ENCODE data around the gene RING1. TPM values are rescaled to one million over a fixed set of nuclear protein-coding genes. Genes with fewer than 3 reads are reported as not detected.

RING1 gene
- total RNA-seq, 1 experiment from 2014 or later = 45.9 TPM

DNA sequence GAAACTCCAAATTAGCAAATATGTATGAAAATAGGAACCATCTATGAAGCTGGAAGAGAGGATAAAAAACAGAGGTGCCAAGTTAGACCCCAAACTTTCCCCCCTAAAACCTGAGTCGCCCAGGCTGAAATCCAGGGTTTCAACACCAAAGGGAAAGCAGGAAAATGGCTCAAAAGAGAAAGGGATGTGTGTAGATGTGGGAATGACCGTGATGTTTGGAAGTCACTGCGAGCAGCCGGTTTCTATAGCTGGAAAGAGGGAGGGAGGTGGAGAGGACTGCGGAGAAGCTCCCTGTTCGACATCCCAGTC is 4.5 kb downstream of the RING1 start:
- H3K79me2 ChIP-seq (ENCODE audit: insufficient read depth, low read length) = peaks cover 15% of the 10 kb centered on the region
- TF ChIP-seq YY1 (IDR thresholded peaks at IDR 0.05; ENCODE audit: extremely low read depth, insufficient replicate concordance, low read depth, low read length) = no peak
- TF ChIP-seq TCF7L2 (IDR thresholded peaks at IDR 0.05; ENCODE audit: borderline replicate concordance, extremely low read depth, insufficient read depth, insufficient read length) = no peak
- no peak for TF ChIP-seq ZNF274 (IDR thresholded peaks at IDR 0.05; ENCODE audit: low read depth, low read length)
- no peak for TF ChIP-seq CEBPB (IDR thresholded peaks at IDR 0.05; ENCODE audit: low read depth)
- TF ChIP-seq, protein P1, sequence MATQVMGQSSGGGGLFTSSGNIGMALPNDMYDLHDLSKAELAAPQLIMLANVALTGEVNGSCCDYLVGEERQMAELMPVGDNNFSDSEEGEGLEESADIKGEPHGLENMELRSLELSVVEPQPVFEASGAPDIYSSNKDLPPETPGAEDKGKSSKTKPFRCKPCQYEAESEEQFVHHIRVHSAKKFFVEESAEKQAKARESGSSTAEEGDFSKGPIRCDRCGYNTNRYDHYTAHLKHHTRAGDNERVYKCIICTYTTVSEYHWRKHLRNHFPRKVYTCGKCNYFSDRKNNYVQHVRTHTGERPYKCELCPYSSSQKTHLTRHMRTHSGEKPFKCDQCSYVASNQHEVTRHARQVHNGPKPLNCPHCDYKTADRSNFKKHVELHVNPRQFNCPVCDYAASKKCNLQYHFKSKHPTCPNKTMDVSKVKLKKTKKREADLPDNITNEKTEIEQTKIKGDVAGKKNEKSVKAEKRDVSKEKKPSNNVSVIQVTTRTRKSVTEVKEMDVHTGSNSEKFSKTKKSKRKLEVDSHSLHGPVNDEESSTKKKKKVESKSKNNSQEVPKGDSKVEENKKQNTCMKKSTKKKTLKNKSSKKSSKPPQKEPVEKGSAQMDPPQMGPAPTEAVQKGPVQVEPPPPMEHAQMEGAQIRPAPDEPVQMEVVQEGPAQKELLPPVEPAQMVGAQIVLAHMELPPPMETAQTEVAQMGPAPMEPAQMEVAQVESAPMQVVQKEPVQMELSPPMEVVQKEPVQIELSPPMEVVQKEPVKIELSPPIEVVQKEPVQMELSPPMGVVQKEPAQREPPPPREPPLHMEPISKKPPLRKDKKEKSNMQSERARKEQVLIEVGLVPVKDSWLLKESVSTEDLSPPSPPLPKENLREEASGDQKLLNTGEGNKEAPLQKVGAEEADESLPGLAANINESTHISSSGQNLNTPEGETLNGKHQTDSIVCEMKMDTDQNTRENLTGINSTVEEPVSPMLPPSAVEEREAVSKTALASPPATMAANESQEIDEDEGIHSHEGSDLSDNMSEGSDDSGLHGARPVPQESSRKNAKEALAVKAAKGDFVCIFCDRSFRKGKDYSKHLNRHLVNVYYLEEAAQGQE (IDR thresholded peaks at IDR 0.05; ENCODE audit: low read depth) = no peak
- TF ChIP-seq, protein P2, sequence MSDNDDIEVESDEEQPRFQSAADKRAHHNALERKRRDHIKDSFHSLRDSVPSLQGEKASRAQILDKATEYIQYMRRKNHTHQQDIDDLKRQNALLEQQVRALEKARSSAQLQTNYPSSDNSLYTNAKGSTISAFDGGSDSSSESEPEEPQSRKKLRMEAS (IDR thresholded peaks at IDR 0.05) = no peak
- TF ChIP-seq RAD21 (IDR thresholded peaks at IDR 0.05; ENCODE audit: low read depth) = no peak
- TF ChIP-seq SIN3A (IDR thresholded peaks at IDR 0.05; ENCODE audit: low read depth) = no peak
- no peak for TF ChIP-seq FOSL1 (IDR thresholded peaks at IDR 0.05; ENCODE audit: low read depth)
- no peak for TF ChIP-seq CBX3 (IDR thresholded peaks at IDR 0.05; ENCODE audit: low read depth)
- TF ChIP-seq EZH2phosphoT487 (IDR thresholded peaks at IDR 0.05; ENCODE audit: borderline replicate concordance) = no peak
- no peak for TF ChIP-seq SRF (IDR thresholded peaks at IDR 0.05; ENCODE audit: low read depth)
- POLR2A ChIA-PET = no interaction called here
- BruUV-seq (replicated peaks) = no TSS peak
- H3K4me2 ChIP-seq (ENCODE audit: low read length) = no peak overlapping the region
- peaks cover 10 to 15% of the 10 kb centered on the region in 2 experiments; a peak in 3 of 4 replicates for H3K36me3 ChIP-seq (ENCODE audit: control insufficient read depth in 1 of 2, insufficient read depth in 2 of 2, low read length in 2 of 2)
- CTCF ChIA-PET = no interaction called here
- no peak overlapping the region for H3K4me3 ChIP-seq (replicated peaks in 1 of 2; ENCODE audit: low read depth in 1 of 2, low read length in 2 of 2)
- RAD21 ChIA-PET (ENCODE audit: low non-redundant PET in 1 of 2, low total read pairs in 2 of 2, uncharacterized antibody in 2 of 2, unreplicated experiment in 2 of 2) = no interaction called here
- intact Hi-C loops (cut with micrococcal nuclease) = no loop called here
- no peaks in the 10 kb centered on the region for H4K20me1 ChIP-seq (ENCODE audit: insufficient read depth)
- ATAC-seq (no peak), DNase-seq (ENCODE audit: low read depth, low spot score) (no peak)
- H3K9ac ChIP-seq (ENCODE audit: low read length) = no peak overlapping the region
- no peaks in the 10 kb centered on the region for H3K9me3 ChIP-seq (ENCODE audit: control insufficient read depth in 1 of 2, insufficient read depth in 1 of 2, low read depth in 1 of 2, low read length in 2 of 2)
- H2AFZ ChIP-seq (ENCODE audit: low read depth, low read length, poor library complexity, severe bottlenecking) = no peak overlapping the region
- H3K9me2 ChIP-seq (ENCODE audit: insufficient read depth) = no peaks in the 10 kb centered on the region
- H3K27ac ChIP-seq (ENCODE audit: low read depth, low read length) = no peak overlapping the region
- H3K4me1 ChIP-seq (ENCODE audit: control insufficient read depth in 1 of 2, insufficient read depth in 2 of 2, low read length in 2 of 2) = peaks cover 2 to 8% of the 10 kb centered on the region in 2 experiments; a peak in 1 of 4 replicates
- no peaks in the 10 kb centered on the region for H3K27me3 ChIP-seq (ENCODE audit: insufficient read depth, low read length)

Measured in HCT116 (cell line).